Stimulated activated CD8-positive, alpha-beta memory T cell treated with anti-CD3 and anti-CD28 coated beads, Interleukin-2, amount 100 ng/mL, for 48 hours (primary cell): Measurements from ENCODE around the gene PRR4.

Experiments
- DNase-seq, 2 donors: peaks; one replicate each; pipeline ENCODE4 v3.0.0-alpha.2; 2020; ENCODE audit warnings: low read depth in 2 of 2

The PRR4 gene

GRCh38 chr12:10801741-10802140, 47.5 kb downstream of the PRR4 start:
- DNase-seq, result no peak
